OCI-LY3 (cell line): ENCODE data around the gene CD59.

Experiments
- H2AFZ ChIP-seq: fragments of 200-600, 300-600 bp; shearing (Covaris generic); 2 replicates; pipeline ENCODE4 v1.6.0; 2014; ENCODE audit warnings: antibody characterized with exemption, low read depth, low read length
- H3K27ac ChIP-seq: fragments of 200-600, 300-600 bp; sonication (generic); 2 replicates; pipeline ENCODE4 v1.5.1; 2014; ENCODE audit warnings: mild to moderate bottlenecking, low read length, moderate library complexity, mixed read lengths
- H3K27me3 ChIP-seq: fragments of 200-600, 300-600 bp; sonication (generic); 2 replicates; pipeline ENCODE4 v1.6.1; 2014; ENCODE audit warnings: low read depth, low read length, mixed read lengths
- H3K36me3 ChIP-seq: fragments of 200-600, 300-600 bp; sonication (generic); replicated peaks from 2 replicates; pipeline ENCODE3; 2014; ENCODE audit warnings: low read depth, low read length, mixed read lengths
- H3K4me1 ChIP-seq: fragments of 300-600, 200-600 bp; sonication (generic); 2 replicates; pipeline ENCODE4 v1.6.1; 2014; ENCODE audit warnings: low read length, mixed read lengths
- H3K4me2 ChIP-seq: fragments of 200-600, 300-600 bp; sonication (generic); 2 replicates; pipeline ENCODE4 v1.6.1; 2014; ENCODE audit warnings: low read length, mixed read lengths
- H3K4me3 ChIP-seq: fragments of 300-600, 200-600 bp; sonication (generic); 2 replicates; pipeline ENCODE4 v1.5.1; 2014; ENCODE audit warnings: antibody characterized with exemption, mild to moderate bottlenecking, low read length, moderate library complexity
- H3K79me2 ChIP-seq: fragments of 300-600, 200-600 bp; shearing (Covaris generic); 2 replicates; pipeline ENCODE4 v1.6.1; 2014; ENCODE audit warnings: mild to moderate bottlenecking, low read length, mixed read lengths
- H3K9ac ChIP-seq: fragments of 300-600, 200-600 bp; shearing (Covaris generic); 2 replicates; pipeline ENCODE4 v1.6.0; 2014; ENCODE audit warnings: mild to moderate bottlenecking, low read length, moderate library complexity
- H3K9me3 ChIP-seq: fragments of 200-600, 300-600 bp; shearing (Covaris generic); 2 replicates; pipeline ENCODE4 v1.6.1; 2014; ENCODE audit warnings: low read length, mixed read lengths; ENCODE audit not compliant: insufficient read depth
- H4K20me1 ChIP-seq: fragments of 200-600, 300-600 bp; sonication (generic); 2 replicates; pipeline ENCODE4 v1.6.1; 2016; ENCODE audit warnings: low read length, mixed read lengths; ENCODE audit not compliant: insufficient read depth
- EZH2phosphoT487 ChIP-seq: fragments of 200-600 bp; shearing (Covaris generic); IDR thresholded peaks from 2 replicates; pipeline ENCODE4 v1.6.1; 2018; ENCODE audit warnings: antibody characterized with exemption, mixed run types, low read depth
- TF ChIP-seq, protein P1 (sequence below): fragments of 200-600, 300-600 bp; sonication (generic); IDR thresholded peaks from 2 replicates; pipeline ENCODE4 v1.5.1; 2014; ENCODE audit warnings: antibody characterized with exemption, low read length, low read depth

Gene CD59

GRCh38 chr11:33660962-33661361, 75.3 kb downstream of the CD59 start:
- Histone ChIP-seq H3K36me3 (no peaks in the 10 kb centered on the region), H2AFZ (no peak overlapping the region), H3K4me1 (no peaks in the 10 kb centered on the region), H3K9ac (no peak overlapping the region), H3K9me3 (no peaks in the 10 kb centered on the region), H3K27ac (no peak overlapping the region), H4K20me1 (no peaks in the 10 kb centered on the region), H3K27me3 (peaks cover 6% of the 10 kb centered on the region), H3K79me2 (no peaks in the 10 kb centered on the region), H3K4me2 (no peak overlapping the region), H3K4me3 (no peak overlapping the region)
- TF ChIP-seq EZH2phosphoT487 = no peak
- TF ChIP-seq, protein P1, sequence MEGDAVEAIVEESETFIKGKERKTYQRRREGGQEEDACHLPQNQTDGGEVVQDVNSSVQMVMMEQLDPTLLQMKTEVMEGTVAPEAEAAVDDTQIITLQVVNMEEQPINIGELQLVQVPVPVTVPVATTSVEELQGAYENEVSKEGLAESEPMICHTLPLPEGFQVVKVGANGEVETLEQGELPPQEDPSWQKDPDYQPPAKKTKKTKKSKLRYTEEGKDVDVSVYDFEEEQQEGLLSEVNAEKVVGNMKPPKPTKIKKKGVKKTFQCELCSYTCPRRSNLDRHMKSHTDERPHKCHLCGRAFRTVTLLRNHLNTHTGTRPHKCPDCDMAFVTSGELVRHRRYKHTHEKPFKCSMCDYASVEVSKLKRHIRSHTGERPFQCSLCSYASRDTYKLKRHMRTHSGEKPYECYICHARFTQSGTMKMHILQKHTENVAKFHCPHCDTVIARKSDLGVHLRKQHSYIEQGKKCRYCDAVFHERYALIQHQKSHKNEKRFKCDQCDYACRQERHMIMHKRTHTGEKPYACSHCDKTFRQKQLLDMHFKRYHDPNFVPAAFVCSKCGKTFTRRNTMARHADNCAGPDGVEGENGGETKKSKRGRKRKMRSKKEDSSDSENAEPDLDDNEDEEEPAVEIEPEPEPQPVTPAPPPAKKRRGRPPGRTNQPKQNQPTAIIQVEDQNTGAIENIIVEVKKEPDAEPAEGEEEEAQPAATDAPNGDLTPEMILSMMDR = no peak

- Histone ChIP-seq H3K9ac (no peak overlapping the region), H3K27me3 (peaks cover 10% of the 10 kb centered on the region), H3K36me3 (no peaks in the 10 kb centered on the region), H3K79me2 (no peaks in the 10 kb centered on the region), H3K4me3 (no peak overlapping the region), H3K27ac (no peak overlapping the region), H4K20me1 (no peaks in the 10 kb centered on the region), H3K9me3 (no peaks in the 10 kb centered on the region), H3K4me2 (no peak overlapping the region), H2AFZ (no peak overlapping the region), H3K4me1 (no peaks in the 10 kb centered on the region)
- TF ChIP-seq EZH2phosphoT487 = no peak
- TF ChIP-seq, protein P1 = no peak
Measured at GRCh38 chr11:33659370-33660139, 76.7 kb downstream of the CD59 start.

DNA sequence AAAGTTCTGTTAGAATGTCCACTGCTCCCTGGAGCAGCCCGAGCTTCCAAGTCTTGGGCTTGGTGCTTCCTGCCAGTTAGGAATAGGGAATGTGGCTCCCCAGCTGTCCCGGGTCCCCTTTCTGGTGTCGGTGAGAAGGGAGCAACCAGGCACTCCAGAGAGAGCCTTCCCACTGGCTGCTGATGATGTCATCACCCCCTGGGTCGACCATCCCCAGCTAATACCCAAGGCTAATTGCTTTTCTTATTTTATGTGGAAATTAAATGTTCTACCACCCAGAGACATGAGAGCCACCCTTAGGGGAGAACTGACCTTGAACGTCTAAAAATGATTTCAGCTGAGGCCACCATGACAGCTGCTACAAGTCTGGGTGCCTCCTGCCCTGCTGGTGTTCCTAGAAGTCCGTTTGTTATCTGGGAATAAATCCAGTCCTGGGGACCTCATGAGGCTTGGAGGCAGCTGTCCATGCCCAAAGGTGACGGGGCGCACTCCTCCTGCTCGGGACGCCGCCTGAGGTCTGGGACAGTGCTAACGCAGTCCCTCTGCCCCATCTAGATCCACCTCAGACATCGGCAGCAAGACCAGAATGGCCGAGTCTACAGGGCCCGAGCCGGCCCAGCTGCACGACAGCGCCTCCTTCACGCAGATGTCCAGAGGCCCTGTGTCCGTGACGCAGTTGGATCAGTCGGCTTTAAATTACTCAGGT, 77.9 kb downstream of the CD59 start:
- Histone ChIP-seq H3K79me2 (no peaks in the 10 kb centered on the region), H3K27ac (no peak overlapping the region), H3K27me3 (peaks cover 9% of the 10 kb centered on the region), H3K9ac (no peak overlapping the region), H3K4me2 (no peak overlapping the region), H3K4me1 (no peaks in the 10 kb centered on the region), H4K20me1 (no peaks in the 10 kb centered on the region), H2AFZ (no peak overlapping the region), H3K36me3 (no peaks in the 10 kb centered on the region), H3K9me3 (no peaks in the 10 kb centered on the region), H3K4me3 (no peak overlapping the region)
- TF ChIP-seq, protein P1 = no peak
- TF ChIP-seq EZH2phosphoT487 = no peak

DNA sequence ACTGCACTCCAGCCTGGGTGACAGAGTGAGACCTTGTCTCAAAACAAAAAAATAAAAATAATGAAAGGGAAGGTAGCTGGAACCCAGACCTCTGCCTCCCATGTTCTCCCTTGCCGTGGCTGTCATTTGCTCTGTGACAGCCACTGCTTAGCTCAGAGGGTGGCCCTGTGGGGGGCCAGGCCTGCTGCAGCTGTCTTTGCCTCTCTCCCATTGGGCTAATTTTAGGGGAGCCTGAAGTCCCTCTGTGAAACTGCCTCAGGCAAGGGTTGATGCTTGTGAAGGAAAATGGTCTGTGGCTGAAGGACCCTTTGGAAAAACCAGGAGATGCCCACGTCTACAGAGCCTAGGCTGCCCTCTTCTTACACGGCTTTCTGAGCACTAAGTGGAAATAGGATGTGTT, 78.5 kb downstream of the CD59 start:
- Histone ChIP-seq H3K27ac (no peak overlapping the region), H3K9me3 (no peaks in the 10 kb centered on the region), H3K9ac (no peak overlapping the region), H3K4me1 (no peaks in the 10 kb centered on the region), H3K79me2 (no peaks in the 10 kb centered on the region), H3K4me2 (no peak overlapping the region), H4K20me1 (no peaks in the 10 kb centered on the region), H3K4me3 (no peak overlapping the region), H2AFZ (no peak overlapping the region), H3K36me3 (no peaks in the 10 kb centered on the region), H3K27me3 (peaks cover 8% of the 10 kb centered on the region)
- TF ChIP-seq, protein P1 = no peak
- TF ChIP-seq EZH2phosphoT487 = no peak
